ENCODE measurements around the gene TMEM45B.
"Not testable (repeated sequence)": the region's sequence is repeated elsewhere in the genome, so short reads cannot be mapped to it uniquely, and the experiment has no call there.

Gene TMEM45B

GRCh38 chr11:129815596-129816461, at the start of gene TMEM45B:
Gene TMEM45B, plus strand, starts transcription at chr11:129815848. Its CDS starts 36,635 bp downstream, at chr11:129852483.
- Histone ChIP-seq H3K27ac (ENCODE audit: low read depth, low read length) (peak within 1 kb of the TSS; percentile 85), H3K27me3 (ENCODE audit: control insufficient read depth in 1 of 2, insufficient read depth in 2 of 2, low read length in 2 of 2) (no peaks in the 10 kb centered on the region), H3K9me3 (ENCODE audit: control insufficient read depth in 1 of 2, low read length in 2 of 2) (no peaks in the 10 kb centered on the region), H3K4me1 (ENCODE audit: control insufficient read depth in 1 of 2, insufficient read depth in 2 of 2, low read length in 2 of 2) (peaks cover 5 to 10% of the 10 kb centered on the region in 2 donors), H3K4me3 (ENCODE audit: low read depth in 1 of 2, low read length in 2 of 2) (peak within 1 kb of the TSS; percentile 69 to 76), H3K9ac (ENCODE audit: low read depth in 1 of 2, low read length in 2 of 2) (peak within 1 kb of the TSS; percentile 60 to 65), H3K36me3 (ENCODE audit: control insufficient read depth in 1 of 2, insufficient read depth in 2 of 2, low read length in 2 of 2) (peaks cover 0 to 2% of the 10 kb centered on the region in 2 donors)

GRCh38 chr11:129766898-129767604, 48.6 kb upstream of the TMEM45B start:
- peaks cover 0 to 10% of the 10 kb centered on the region in 2 donors for H3K4me1 ChIP-seq (ENCODE audit: control insufficient read depth in 1 of 2, insufficient read depth in 2 of 2, low read length in 2 of 2)
- H3K4me3 ChIP-seq (ENCODE audit: low read depth in 1 of 2, low read length in 2 of 2) = no peak overlapping the region
- H3K27me3 ChIP-seq (ENCODE audit: control insufficient read depth in 1 of 2, insufficient read depth in 2 of 2, low read length in 2 of 2) = no peaks in the 10 kb centered on the region
- no peak overlapping the region for H3K9ac ChIP-seq (ENCODE audit: low read depth in 1 of 2, low read length in 2 of 2)
- no peaks in the 10 kb centered on the region for H3K9me3 ChIP-seq (ENCODE audit: control insufficient read depth in 1 of 2, low read length in 2 of 2)
- no peak overlapping the region for H3K27ac ChIP-seq (ENCODE audit: low read depth, low read length)
- no peaks in the 10 kb centered on the region for H3K36me3 ChIP-seq (ENCODE audit: control insufficient read depth in 1 of 2, insufficient read depth in 2 of 2, low read length in 2 of 2)

- Histone ChIP-seq H3K9ac (ENCODE audit: low read depth in 1 of 2, low read length in 2 of 2) (no peak overlapping the region), H3K27me3 (ENCODE audit: control insufficient read depth in 1 of 2, insufficient read depth in 2 of 2, low read length in 2 of 2) (no peaks in the 10 kb centered on the region), H3K27ac (ENCODE audit: low read depth, low read length) (no peak overlapping the region), H3K36me3 (ENCODE audit: control insufficient read depth in 1 of 2, insufficient read depth in 2 of 2, low read length in 2 of 2) (no peaks in the 10 kb centered on the region), H3K4me1 (ENCODE audit: control insufficient read depth in 1 of 2, insufficient read depth in 2 of 2, low read length in 2 of 2) (peaks cover 0 to 10% of the 10 kb centered on the region in 2 donors), H3K4me3 (ENCODE audit: low read depth in 1 of 2, low read length in 2 of 2) (no peak overlapping the region), H3K9me3 (ENCODE audit: control insufficient read depth in 1 of 2, low read length in 2 of 2) (no peaks in the 10 kb centered on the region)
Measured at GRCh38 chr11:129767827-129768226, 47.8 kb upstream of the TMEM45B start.

- Histone ChIP-seq H3K36me3 (ENCODE audit: control insufficient read depth in 1 of 2, insufficient read depth in 2 of 2, low read length in 2 of 2) (no peaks in the 10 kb centered on the region), H3K27me3 (ENCODE audit: control insufficient read depth in 1 of 2, insufficient read depth in 2 of 2, low read length in 2 of 2) (no peaks in the 10 kb centered on the region), H3K4me3 (ENCODE audit: low read depth in 1 of 2, low read length in 2 of 2) (peak overlapping the region; percentile 2 to 28), H3K9me3 (ENCODE audit: control insufficient read depth in 1 of 2, low read length in 2 of 2) (no peaks in the 10 kb centered on the region), H3K27ac (ENCODE audit: low read depth, low read length) (no peak overlapping the region), H3K4me1 (ENCODE audit: control insufficient read depth in 1 of 2, insufficient read depth in 2 of 2, low read length in 2 of 2) (peaks cover 0 to 10% of the 10 kb centered on the region in 2 donors), H3K9ac (ENCODE audit: low read depth in 1 of 2, low read length in 2 of 2) (no peak overlapping the region)
Measured at GRCh38 chr11:129768356-129768755, 47.3 kb upstream of the TMEM45B start.

GRCh38 chr11:129769059-129769458, 46.6 kb upstream of the TMEM45B start:
- Histone ChIP-seq H3K9me3 (ENCODE audit: control insufficient read depth in 1 of 2, low read length in 2 of 2) (no peaks in the 10 kb centered on the region), H3K27me3 (ENCODE audit: control insufficient read depth in 1 of 2, insufficient read depth in 2 of 2, low read length in 2 of 2) (no peaks in the 10 kb centered on the region), H3K9ac (ENCODE audit: low read depth in 1 of 2, low read length in 2 of 2) (no peak overlapping the region), H3K27ac (ENCODE audit: low read depth, low read length) (no peak overlapping the region), H3K4me3 (ENCODE audit: low read depth in 1 of 2, low read length in 2 of 2) (peak overlapping the region in 1 of 2 donors; percentile 2), H3K36me3 (ENCODE audit: control insufficient read depth in 1 of 2, insufficient read depth in 2 of 2, low read length in 2 of 2) (no peaks in the 10 kb centered on the region), H3K4me1 (ENCODE audit: control insufficient read depth in 1 of 2, insufficient read depth in 2 of 2, low read length in 2 of 2) (peaks cover 0 to 10% of the 10 kb centered on the region in 2 donors)

GRCh38 chr11:129770993-129771392, 44.7 kb upstream of the TMEM45B start:
- Histone ChIP-seq H3K9me3 (ENCODE audit: control insufficient read depth in 1 of 2, low read length in 2 of 2) (no peaks in the 10 kb centered on the region), H3K27ac (ENCODE audit: low read depth, low read length) (no peak overlapping the region), H3K4me3 (ENCODE audit: low read depth in 1 of 2, low read length in 2 of 2) (no peak overlapping the region)

GRCh38 chr11:129771456-129771855, 44.2 kb upstream of the TMEM45B start:
- not testable (repeated sequence) for H3K4me3 ChIP-seq (ENCODE audit: low read depth in 1 of 2, low read length in 2 of 2); H3K27ac ChIP-seq (ENCODE audit: low read depth, low read length); H3K9ac ChIP-seq (ENCODE audit: low read depth in 1 of 2, low read length in 2 of 2); H3K27me3 ChIP-seq (ENCODE audit: control insufficient read depth in 1 of 2, insufficient read depth in 2 of 2, low read length in 2 of 2); H3K36me3 ChIP-seq (ENCODE audit: control insufficient read depth in 1 of 2, insufficient read depth in 2 of 2, low read length in 2 of 2); H3K9me3 ChIP-seq (ENCODE audit: control insufficient read depth in 1 of 2, low read length in 2 of 2)
- H3K4me1 ChIP-seq (ENCODE audit: control insufficient read depth in 1 of 2, insufficient read depth in 2 of 2, low read length in 2 of 2) = peaks cover 0 to 14% of the 10 kb centered on the region in 2 donors

More at GRCh38 chr11:129770993-129771392, 44.7 kb upstream of the TMEM45B start:
- no peaks in the 10 kb centered on the region for H3K27me3 ChIP-seq (ENCODE audit: control insufficient read depth in 1 of 2, insufficient read depth in 2 of 2, low read length in 2 of 2)
- H3K4me1 ChIP-seq (ENCODE audit: control insufficient read depth in 1 of 2, insufficient read depth in 2 of 2, low read length in 2 of 2) = peaks cover 0 to 14% of the 10 kb centered on the region in 2 donors
- no peaks in the 10 kb centered on the region for H3K36me3 ChIP-seq (ENCODE audit: control insufficient read depth in 1 of 2, insufficient read depth in 2 of 2, low read length in 2 of 2)
- H3K9ac ChIP-seq (ENCODE audit: low read depth in 1 of 2, low read length in 2 of 2) = no peak overlapping the region

GRCh38 chr11:129778877-129779276, 36.8 kb upstream of the TMEM45B start:
- Histone ChIP-seq H3K27ac (ENCODE audit: low read depth, low read length) (no peak overlapping the region), H3K9me3 (ENCODE audit: control insufficient read depth in 1 of 2, low read length in 2 of 2) (no peaks in the 10 kb centered on the region), H3K27me3 (ENCODE audit: control insufficient read depth in 1 of 2, insufficient read depth in 2 of 2, low read length in 2 of 2) (no peaks in the 10 kb centered on the region), H3K4me3 (ENCODE audit: low read depth in 1 of 2, low read length in 2 of 2) (peak overlapping the region in 1 of 2 donors; percentile 7), H3K9ac (ENCODE audit: low read depth in 1 of 2, low read length in 2 of 2) (no peak overlapping the region), H3K36me3 (ENCODE audit: control insufficient read depth in 1 of 2, insufficient read depth in 2 of 2, low read length in 2 of 2) (no peaks in the 10 kb centered on the region), H3K4me1 (ENCODE audit: control insufficient read depth in 1 of 2, insufficient read depth in 2 of 2, low read length in 2 of 2) (peaks cover 18 to 21% of the 10 kb centered on the region in 2 donors)

- H3K4me1 ChIP-seq (ENCODE audit: control insufficient read depth in 1 of 2, insufficient read depth in 2 of 2, low read length in 2 of 2) = peaks cover 18 to 21% of the 10 kb centered on the region in 2 donors
- no peak overlapping the region for H3K27ac ChIP-seq (ENCODE audit: low read depth, low read length)
- peak overlapping the region in 1 of 2 donors; percentile 7 for H3K4me3 ChIP-seq (ENCODE audit: low read depth in 1 of 2, low read length in 2 of 2)
- H3K9me3 ChIP-seq (ENCODE audit: control insufficient read depth in 1 of 2, low read length in 2 of 2) = no peaks in the 10 kb centered on the region
- no peaks in the 10 kb centered on the region for H3K36me3 ChIP-seq (ENCODE audit: control insufficient read depth in 1 of 2, insufficient read depth in 2 of 2, low read length in 2 of 2)
- H3K9ac ChIP-seq (ENCODE audit: low read depth in 1 of 2, low read length in 2 of 2) = no peak overlapping the region
- no peaks in the 10 kb centered on the region for H3K27me3 ChIP-seq (ENCODE audit: control insufficient read depth in 1 of 2, insufficient read depth in 2 of 2, low read length in 2 of 2)
Measured at GRCh38 chr11:129779342-129779741, 36.3 kb upstream of the TMEM45B start.

All from duodenal mucosa (tissue), 2 donors.